ENCODE data around the gene TBC1D10A. TPM values are rescaled to one million over a fixed set of nuclear protein-coding genes. Genes with fewer than 3 reads are reported as not detected.

TBC1D10A gene
- total RNA-seq, 2 experiments from 2014 or later: 28.9 to 29.0 TPM

DNA sequence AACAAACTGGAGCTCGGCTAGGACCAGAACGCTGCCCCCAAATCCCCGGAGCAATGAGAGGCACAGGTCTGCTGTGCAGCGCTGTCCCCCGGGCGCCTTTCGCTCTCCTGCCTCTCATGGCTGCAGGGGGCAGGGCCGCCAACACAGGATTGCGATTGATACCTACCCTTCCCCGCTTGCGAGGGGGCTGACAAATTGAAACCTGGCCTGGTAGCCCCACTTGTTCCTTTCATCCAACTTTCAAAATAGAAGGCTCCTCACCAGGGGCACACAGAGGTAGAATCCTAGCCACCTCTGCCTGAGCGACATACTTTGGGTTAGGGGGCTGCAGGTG, 36.8 kb downstream of the TBC1D10A start:
- POLR2A ChIA-PET: interaction anchor here (0.7 to 3.3 kb wide), 6 partner anchors 12 to 97 kb away, joined by 3 to 31 read pairs (median 10); partner anchors contain the start of genes CCDC157, RNF215, SF3A1 and TBC1D10A
- CTCF ChIA-PET: interaction anchor here (2.7 to 9.4 kb wide), 12 partner anchors 10 to 185 kb away, joined by 8 to 414 read pairs (median 43); partner anchors contain the start of genes MTFP1, OSM, RNF215 and TBC1D10A
- no peak for DNase-seq
- no peaks in the 10 kb centered on the region for H3K27me3 Mint-ChIP-seq
- intact Hi-C loops (cut with micrococcal nuclease): loop anchor here (1.0 to 2.0 kb wide), 4 partner anchors 15 to 195 kb away; partner anchors contain the start of genes CCDC157 and SF3A1
- H3K36me3 Mint-ChIP-seq: peaks cover 9% of the 10 kb centered on the region
- no peaks in the 10 kb centered on the region for H3K9me3 Mint-ChIP-seq
- peak overlapping the region; percentile 69 for H3K27ac Mint-ChIP-seq
- peak overlapping the region; percentile 76 for H3K4me3 Mint-ChIP-seq
- H3K4me1 Mint-ChIP-seq (ENCODE audit: low read depth): peaks cover 22% of the 10 kb centered on the region

DNA sequence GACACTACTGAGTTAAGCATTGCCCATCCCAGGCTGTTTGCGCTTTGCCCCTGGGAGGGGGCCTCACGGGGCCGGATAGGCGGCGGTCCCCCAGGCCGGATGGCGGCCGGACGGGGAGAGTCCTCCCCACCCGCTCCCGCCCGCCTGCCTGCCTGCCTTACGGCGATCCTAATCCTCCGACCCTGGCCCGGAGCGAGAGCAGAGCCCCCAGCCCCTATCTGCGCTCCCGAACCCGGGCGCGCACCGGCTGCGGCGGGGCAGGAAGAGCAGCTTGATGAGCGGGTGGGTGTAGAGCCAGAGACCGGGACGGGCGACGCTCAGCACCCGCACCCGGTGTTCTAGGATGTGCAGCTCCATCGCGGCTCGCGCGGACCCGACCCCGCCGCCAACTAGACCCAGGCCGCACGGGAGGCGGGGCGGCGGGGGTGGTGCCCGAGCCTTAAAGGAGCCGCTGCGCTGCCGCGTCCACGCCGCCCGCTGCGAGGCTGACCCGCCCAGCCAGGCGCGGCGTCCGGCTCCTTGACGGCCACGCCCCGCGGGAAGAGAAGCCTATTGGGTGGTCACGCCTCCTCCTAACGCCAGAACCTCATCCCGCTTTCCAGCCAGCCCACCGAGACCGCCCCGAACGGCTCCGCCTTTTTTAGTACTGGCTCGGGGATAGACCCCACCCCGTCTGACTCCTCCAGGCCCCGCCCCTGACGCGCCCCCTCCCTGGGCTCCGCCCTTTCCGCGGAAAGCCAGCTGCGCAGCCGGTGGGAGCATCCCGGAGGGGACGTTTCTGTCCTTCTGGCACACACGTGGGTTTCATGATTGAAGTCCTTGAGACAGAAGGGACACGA, 37.4 kb downstream of the TBC1D10A start, which contains the start of gene CASTOR1:
Gene CASTOR1 (minus strand): TSS at position 365 of the 839 bp plus-strand sequence. CDS start 8 bp downstream, at position 357.
- Mint-ChIP-seq H3K27ac (peak within 1 kb of the TSS; percentile 69), H3K4me3 (peak within 1 kb of the TSS; percentile 76), H3K9me3 (no peaks in the 10 kb centered on the region), H3K4me1 (ENCODE audit: low read depth) (peaks cover 22% of the 10 kb centered on the region), H3K36me3 (peaks cover 8% of the 10 kb centered on the region), H3K27me3 (no peaks in the 10 kb centered on the region)
- ChIA-PET POLR2A (interaction anchor here (0.7 to 3.3 kb wide), 9 partner anchors 13 to 147 kb away, joined by 3 to 31 read pairs (median 7); partner anchors contain the start of genes CCDC157, RNF215, SEC14L2 and SF3A1), CTCF (interaction anchor here (1.2 to 9.4 kb wide), 20 partner anchors 10 to 199 kb away, joined by 3 to 414 read pairs (median 32); partner anchors contain the start of genes MTFP1, OSM, RNF215 and SEC14L2)
- intact Hi-C loops (cut with micrococcal nuclease): loop anchor here (1.0 to 2.0 kb wide), 4 partner anchors 16 to 195 kb away; partner anchors contain the start of genes CCDC157 and SF3A1
- peak; percentile 94 for DNase-seq

DNA sequence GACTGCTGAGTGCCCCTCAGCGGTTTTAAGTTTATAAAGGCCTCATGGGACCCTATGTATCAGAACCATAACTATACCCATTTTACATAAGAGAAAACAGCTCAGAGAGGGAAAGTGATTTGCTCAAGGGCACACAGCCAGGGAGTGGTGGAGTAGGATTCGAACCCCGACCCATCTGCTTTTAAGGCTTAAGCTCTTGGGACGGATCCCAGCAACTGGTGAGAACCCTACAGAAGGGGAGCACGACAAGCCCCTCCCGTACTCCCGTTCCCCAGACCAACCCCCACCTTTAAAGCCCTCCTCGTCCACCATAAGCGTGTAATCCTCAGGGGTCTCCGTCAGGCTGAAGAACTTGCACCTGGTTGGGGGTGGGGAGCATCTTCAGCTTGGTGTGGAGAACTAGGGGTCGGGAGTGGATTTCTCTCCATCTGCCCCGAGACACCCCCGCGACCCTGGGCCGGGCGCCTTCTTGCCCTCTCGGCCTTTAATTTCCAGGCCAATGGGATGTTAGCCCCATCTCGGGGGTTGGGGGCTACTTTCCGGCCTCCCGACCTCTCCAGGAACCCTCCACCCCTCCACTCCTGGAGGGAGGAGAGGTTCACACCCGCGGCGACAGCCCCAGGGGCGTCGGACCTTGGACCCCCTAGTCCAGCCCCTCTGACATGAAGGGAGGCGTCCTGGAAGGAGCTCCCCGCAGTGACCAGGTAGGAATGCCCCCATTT, 38.2 kb downstream of the TBC1D10A start:
- no peak overlapping the region for H3K27ac Mint-ChIP-seq

DNA sequence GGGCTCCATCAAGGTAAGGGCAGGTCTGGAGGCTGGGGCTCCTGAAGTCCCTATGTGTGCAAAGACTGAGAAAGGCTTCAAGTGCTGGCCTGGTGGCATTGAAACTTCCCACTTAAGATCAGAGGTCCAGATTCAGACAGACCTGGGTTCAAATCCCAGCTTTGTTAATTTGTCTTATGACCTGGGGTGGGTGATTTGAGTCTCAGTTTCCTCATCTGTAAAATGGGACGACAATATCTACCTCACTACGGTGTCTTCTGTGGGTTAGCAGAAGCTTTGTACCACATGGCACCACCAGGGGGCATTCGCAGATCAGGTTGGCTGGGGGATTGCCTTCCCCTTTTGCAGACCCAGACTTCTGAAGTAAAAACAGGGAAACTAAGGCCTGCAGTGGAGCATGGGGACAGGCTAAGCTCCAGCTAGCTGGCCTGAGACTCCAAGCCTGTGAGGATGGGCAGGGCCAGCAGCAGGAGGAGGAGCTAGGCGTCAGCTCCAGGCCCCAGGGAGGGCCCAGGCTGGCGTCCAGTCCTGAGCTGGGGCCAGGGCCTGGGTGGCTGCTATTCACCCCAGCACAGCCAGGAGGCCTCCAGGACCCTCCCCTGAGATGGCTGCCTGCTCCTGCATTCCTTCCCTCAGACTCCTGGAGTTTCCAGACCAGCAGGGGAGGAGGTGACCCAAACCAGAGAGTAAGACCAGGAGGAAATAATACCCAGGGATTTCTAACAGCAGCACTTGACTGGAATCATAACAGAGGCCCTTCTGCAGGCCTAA, 38.9 kb downstream of the TBC1D10A start:
- CTCF ChIA-PET: interaction anchor here (0.7 to 9.4 kb wide), 71 partner anchors 8 to 284 kb away, joined by 3 to 414 read pairs (median 6); partner anchors contain the start of genes CCDC157, MTFP1, OSM and RNF215
- POLR2A ChIA-PET: interaction anchor here (0.6 to 3.3 kb wide), 11 partner anchors 21 to 149 kb away, joined by 3 to 31 read pairs (median 6); partner anchors contain the start of genes CCDC157, OSM, RNF215 and SEC14L2
- intact Hi-C loops (cut with micrococcal nuclease): loop anchor here (1.0 to 2.0 kb wide), 7 partner anchors 25 to 197 kb away; partner anchors contain the start of genes CCDC157, RNF215 and SF3A1
- Mint-ChIP-seq H3K4me3 (peak overlapping the region; percentile 76), H3K27me3 (no peaks in the 10 kb centered on the region), H3K27ac (no peak overlapping the region), H3K9me3 (no peaks in the 10 kb centered on the region), H3K36me3 (peaks cover 6% of the 10 kb centered on the region), H3K4me1 (ENCODE audit: low read depth) (peaks cover 28% of the 10 kb centered on the region)
- DNase-seq: peak; percentile 93

More for the DNA sequence above, 38.2 kb downstream of the TBC1D10A start:
- intact Hi-C loops (cut with micrococcal nuclease): loop anchor here (1.0 to 2.0 kb wide), 5 partner anchors 17 to 196 kb away; partner anchors contain the start of genes CCDC157 and SF3A1
- Mint-ChIP-seq H3K4me3 (peak overlapping the region; percentile 76), H3K4me1 (ENCODE audit: low read depth) (peaks cover 22% of the 10 kb centered on the region), H3K27me3 (no peaks in the 10 kb centered on the region), H3K36me3 (peaks cover 6% of the 10 kb centered on the region), H3K9me3 (no peaks in the 10 kb centered on the region)
- ChIA-PET CTCF (interaction anchor here (0.7 to 9.4 kb wide), 64 partner anchors 8 to 285 kb away, joined by 3 to 414 read pairs (median 7); partner anchors contain the start of genes CCDC157, MTFP1, OSM and RNF215), POLR2A (interaction anchor here (0.7 to 3.3 kb wide), 11 partner anchors 22 to 148 kb away, joined by 3 to 31 read pairs (median 6); partner anchors contain the start of genes CCDC157, OSM, RNF215 and SEC14L2)
- DNase-seq: no peak

DNA sequence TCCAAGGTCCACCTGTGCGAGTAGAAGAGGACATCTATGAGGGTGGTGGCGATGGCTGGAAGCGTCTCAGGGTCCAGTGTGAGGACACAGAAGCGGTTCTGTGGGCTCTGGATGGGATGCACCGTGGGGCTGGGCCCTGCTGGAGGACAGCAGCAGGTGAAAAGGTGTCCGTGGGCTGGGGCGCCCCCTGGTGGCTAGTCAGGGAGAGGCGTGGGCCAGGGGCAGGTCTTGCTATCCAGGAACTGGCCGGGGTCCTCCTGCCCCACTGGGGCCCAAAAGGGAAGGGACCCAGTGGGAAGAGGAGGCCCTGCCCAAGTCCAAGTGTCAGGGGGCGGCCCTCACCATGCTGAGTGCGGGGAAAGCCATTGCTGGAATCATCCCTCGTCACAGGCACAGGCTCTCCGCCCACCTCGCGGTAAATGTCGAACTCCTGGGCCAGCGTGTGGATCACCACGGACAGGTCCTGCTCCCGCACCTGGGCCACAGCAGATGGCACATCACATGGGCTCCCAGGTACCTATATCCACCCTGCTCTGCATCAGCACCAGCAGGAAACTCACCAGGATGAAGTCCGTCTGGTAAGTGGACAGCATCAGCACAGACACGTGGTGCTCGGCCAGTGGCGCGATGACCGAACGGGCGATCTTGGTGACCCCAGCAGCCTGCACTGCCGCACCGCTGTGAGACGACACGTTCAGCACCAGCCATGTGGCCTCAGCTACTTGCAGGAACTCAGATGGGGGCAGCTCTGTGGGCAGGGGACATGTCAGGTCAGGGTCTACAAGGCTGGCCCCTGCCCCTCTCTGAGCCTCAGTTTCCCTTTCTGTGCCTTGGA, 39.7 kb downstream of the TBC1D10A start:
- Mint-ChIP-seq H3K36me3 (peaks cover 3% of the 10 kb centered on the region), H3K9me3 (no peaks in the 10 kb centered on the region), H3K27ac (no peak overlapping the region), H3K27me3 (no peaks in the 10 kb centered on the region), H3K4me1 (ENCODE audit: low read depth) (peaks cover 34% of the 10 kb centered on the region), H3K4me3 (no peak overlapping the region)
- POLR2A ChIA-PET: interaction anchor here (0.6 to 3.3 kb wide), 7 partner anchors 20 to 105 kb away, joined by 3 to 31 read pairs (median 6); partner anchors contain the start of genes CCDC157, OSM, RNF215 and SF3A1
- peak; percentile 93 for DNase-seq
- CTCF ChIA-PET: interaction anchor here (0.8 to 9.4 kb wide), 70 partner anchors 7 to 219 kb away, joined by 3 to 414 read pairs (median 7); partner anchors contain the start of genes CCDC157, MTFP1, OSM and RNF215
- intact Hi-C loops (cut with micrococcal nuclease): loop anchor here (1.0 kb wide), 4 partner anchors 24 to 179 kb away; partner anchors contain the start of gene RNF215

DNA sequence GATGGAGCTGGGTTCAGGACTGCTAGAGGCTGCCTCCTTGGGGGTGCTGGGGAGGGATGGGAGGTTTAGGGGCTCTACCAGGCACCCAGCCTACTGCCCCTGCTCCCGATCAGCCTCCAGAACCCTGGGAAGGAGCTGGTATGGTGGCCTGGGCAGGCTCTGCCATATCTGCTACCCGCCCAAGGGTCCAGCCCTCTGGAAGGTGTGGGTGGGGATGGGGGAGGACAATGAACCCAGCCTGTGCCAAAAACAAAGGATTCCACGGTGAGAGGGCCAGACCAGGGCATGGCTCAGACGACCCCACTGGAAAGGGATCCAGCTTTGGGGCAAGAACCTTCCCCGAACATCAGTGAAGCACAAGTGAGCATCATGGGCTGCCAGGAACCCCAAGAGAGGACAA, 40.4 kb downstream of the TBC1D10A start:
- Mint-ChIP-seq H3K27ac (no peak overlapping the region), H3K27me3 (no peaks in the 10 kb centered on the region), H3K36me3 (peaks cover 3% of the 10 kb centered on the region), H3K4me3 (no peak overlapping the region), H3K4me1 (ENCODE audit: low read depth) (peaks cover 35% of the 10 kb centered on the region), H3K9me3 (no peaks in the 10 kb centered on the region)
- intact Hi-C loops (cut with micrococcal nuclease): no loop called here
- CTCF ChIA-PET: interaction anchor here (0.6 to 9.4 kb wide), 18 partner anchors 14 to 201 kb away, joined by 3 to 154 read pairs (median 6); partner anchors contain the start of genes MTFP1, OSM, RNF215 and SEC14L2
- no peak for DNase-seq
- POLR2A ChIA-PET: interaction anchor here (1.1 kb wide), 1 partner anchor 70 kb away, joined by 3 read pairs; the partner anchor contains the start of genes CCDC157 and SF3A1

DNA sequence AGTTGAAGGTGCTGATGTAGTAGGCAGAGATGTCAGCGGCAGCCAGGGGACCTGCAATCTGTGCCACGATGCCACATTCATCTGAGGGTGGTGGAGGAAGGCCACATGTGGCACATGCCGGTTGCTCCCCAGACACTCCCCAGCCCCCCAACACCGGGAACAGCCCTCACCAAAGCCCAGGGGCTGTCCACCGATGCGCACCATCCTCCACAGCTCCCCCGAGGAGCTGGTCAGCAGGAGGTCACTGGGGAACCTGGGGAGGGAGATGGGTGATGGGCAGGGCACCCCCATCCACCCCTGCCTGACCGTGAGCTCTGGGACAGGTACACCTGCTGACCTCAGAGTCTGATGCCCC, 40.9 kb downstream of the TBC1D10A start:
- Mint-ChIP-seq H3K27ac (no peak overlapping the region), H3K9me3 (no peaks in the 10 kb centered on the region), H3K36me3 (peaks cover 2% of the 10 kb centered on the region), H3K27me3 (no peaks in the 10 kb centered on the region), H3K4me3 (no peak overlapping the region), H3K4me1 (ENCODE audit: low read depth) (peaks cover 35% of the 10 kb centered on the region)
- ChIA-PET CTCF (interaction anchor here (0.6 to 9.4 kb wide), 18 partner anchors 15 to 202 kb away, joined by 3 to 154 read pairs (median 5); partner anchors contain the start of genes MTFP1, OSM, RNF215 and SEC14L2), POLR2A (interaction anchor here (0.6 to 1.1 kb wide), 2 partner anchors 71 to 137 kb away, joined by 3 read pairs; partner anchors contain the start of genes CCDC157 and SF3A1)
- DNase-seq: no peak
- intact Hi-C loops (cut with micrococcal nuclease): no loop called here

DNA sequence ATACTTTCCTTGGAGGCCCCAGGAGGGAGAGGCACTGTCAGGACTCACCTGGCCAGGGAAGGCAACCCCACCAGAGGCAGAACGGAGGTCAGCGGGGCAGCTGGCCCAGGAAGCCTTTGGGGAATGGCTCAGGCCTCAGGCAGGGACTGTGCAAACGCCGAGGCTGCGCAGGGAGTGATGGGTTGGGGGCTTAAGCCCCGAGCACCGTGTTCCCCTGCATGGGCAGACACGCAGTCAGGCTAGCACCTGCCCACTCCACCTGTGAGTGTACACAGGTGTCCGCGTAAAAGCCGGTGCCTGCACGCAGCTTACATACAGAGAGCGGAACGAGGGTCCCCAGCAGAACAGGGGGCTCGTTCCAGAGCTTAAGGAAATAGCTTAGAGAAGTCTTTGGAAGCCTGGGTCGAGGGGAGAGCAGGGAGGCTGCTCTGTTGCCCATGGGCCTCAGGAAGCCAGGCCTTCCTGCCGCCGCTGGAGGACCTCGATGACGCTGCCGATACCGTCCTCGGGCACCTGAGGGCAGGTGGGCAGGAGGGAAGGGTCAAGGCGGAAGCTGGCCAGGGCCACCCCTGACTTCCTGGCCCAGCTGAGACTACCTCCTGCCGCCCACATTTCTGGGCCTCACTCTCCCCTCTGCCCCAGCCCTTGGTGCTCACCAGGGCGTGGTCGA, 41.4 kb downstream of the TBC1D10A start:
- intact Hi-C loops (cut with micrococcal nuclease): no loop called here
- no peaks in the 10 kb centered on the region for H3K9me3 Mint-ChIP-seq
- no peaks in the 10 kb centered on the region for H3K27me3 Mint-ChIP-seq
- H3K4me1 Mint-ChIP-seq (ENCODE audit: low read depth): peaks cover 34% of the 10 kb centered on the region
- H3K36me3 Mint-ChIP-seq: peaks cover 2% of the 10 kb centered on the region
- CTCF ChIA-PET: interaction anchor here (0.9 to 9.4 kb wide), 17 partner anchors 16 to 202 kb away, joined by 3 to 154 read pairs (median 5); partner anchors contain the start of genes MTFP1, OSM, RNF215 and SEC14L2
- no peak overlapping the region for H3K4me3 Mint-ChIP-seq
- no peak for DNase-seq
- no peak overlapping the region for H3K27ac Mint-ChIP-seq
- POLR2A ChIA-PET: interaction anchor here (0.6 to 1.5 kb wide), 3 partner anchors 18 to 137 kb away, joined by 3 read pairs; partner anchors contain the start of genes CCDC157 and SF3A1

DNA sequence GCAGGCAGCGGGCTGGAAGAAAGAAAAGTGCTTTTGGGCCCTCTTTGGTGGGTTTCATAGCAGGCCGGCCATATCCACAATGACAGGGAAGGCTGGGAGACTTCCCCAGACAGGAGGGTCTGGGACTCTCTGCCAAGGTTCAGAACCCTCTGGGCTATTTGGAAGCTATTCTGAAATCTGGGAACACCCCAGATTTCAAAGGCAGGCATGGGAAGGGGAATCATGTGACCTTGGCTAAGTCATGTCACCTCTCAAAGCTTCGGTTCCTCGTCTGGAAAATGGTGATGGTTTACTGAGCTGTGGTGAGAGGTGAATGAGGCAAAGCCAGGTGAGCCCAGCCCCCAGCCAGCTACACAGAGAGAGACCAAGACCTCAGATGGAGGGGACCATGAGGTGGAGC, 42.1 kb downstream of the TBC1D10A start:
- POLR2A ChIA-PET: interaction anchor here (1.5 kb wide), 1 partner anchor 17 kb away, joined by 3 read pairs; no protein-coding TSS in a partner anchor
- no peak for DNase-seq
- H3K27me3 Mint-ChIP-seq: no peaks in the 10 kb centered on the region
- H3K4me1 Mint-ChIP-seq (ENCODE audit: low read depth): peaks cover 30% of the 10 kb centered on the region
- peaks cover 2% of the 10 kb centered on the region for H3K36me3 Mint-ChIP-seq
- H3K9me3 Mint-ChIP-seq: no peaks in the 10 kb centered on the region
- H3K4me3 Mint-ChIP-seq: no peak overlapping the region
- CTCF ChIA-PET: interaction anchor here (0.9 to 9.4 kb wide), 8 partner anchors 22 to 201 kb away, joined by 3 to 154 read pairs (median 10); partner anchors contain the start of genes OSM and RNF215
- intact Hi-C loops (cut with micrococcal nuclease): no loop called here
- H3K27ac Mint-ChIP-seq: no peak overlapping the region
